ENCODE measurements around the gene NT5E.

DNA sequence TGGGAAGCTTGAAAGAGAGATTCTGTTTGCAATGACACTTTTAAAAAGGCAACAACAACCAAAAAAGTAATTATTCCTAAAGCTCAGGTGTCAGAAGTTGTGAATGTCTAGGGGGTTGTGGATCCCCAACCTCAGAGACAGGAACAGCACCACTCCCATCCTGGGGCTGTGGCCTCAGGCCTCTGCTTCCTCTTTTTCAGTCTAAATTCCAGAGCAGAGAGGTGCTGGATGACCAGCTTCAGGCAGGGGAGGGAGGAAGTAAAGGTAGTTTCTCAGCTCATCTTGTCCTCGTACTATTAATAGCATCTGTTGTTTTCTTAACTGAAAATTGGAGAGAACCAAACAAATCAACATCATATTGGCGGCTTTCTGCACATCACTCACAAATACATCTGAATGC is 8.3 kb downstream of the NT5E start:
- TF ChIP-seq, protein P1, sequence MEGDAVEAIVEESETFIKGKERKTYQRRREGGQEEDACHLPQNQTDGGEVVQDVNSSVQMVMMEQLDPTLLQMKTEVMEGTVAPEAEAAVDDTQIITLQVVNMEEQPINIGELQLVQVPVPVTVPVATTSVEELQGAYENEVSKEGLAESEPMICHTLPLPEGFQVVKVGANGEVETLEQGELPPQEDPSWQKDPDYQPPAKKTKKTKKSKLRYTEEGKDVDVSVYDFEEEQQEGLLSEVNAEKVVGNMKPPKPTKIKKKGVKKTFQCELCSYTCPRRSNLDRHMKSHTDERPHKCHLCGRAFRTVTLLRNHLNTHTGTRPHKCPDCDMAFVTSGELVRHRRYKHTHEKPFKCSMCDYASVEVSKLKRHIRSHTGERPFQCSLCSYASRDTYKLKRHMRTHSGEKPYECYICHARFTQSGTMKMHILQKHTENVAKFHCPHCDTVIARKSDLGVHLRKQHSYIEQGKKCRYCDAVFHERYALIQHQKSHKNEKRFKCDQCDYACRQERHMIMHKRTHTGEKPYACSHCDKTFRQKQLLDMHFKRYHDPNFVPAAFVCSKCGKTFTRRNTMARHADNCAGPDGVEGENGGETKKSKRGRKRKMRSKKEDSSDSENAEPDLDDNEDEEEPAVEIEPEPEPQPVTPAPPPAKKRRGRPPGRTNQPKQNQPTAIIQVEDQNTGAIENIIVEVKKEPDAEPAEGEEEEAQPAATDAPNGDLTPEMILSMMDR (IDR thresholded peaks at IDR 0.05), result no peak
- no peak for TF ChIP-seq EZH2 (IDR thresholded peaks at IDR 0.05)
